ENCODE measurements around the gene ATP5MK.

The ATP5MK gene

GRCh38 chr10:103367782-103368518 lies 28.3 kb downstream of the ATP5MK start, which contains the start of gene TAF5:
TSS of gene TAF5 (plus strand) at chr10:103367976. CDS start at chr10:103367990, 14 bp downstream.
- peak; percentile 65; the same call in 1 of the 2 replicates for TF ChIP-seq CREB1 (IDR thresholded peaks at IDR 0.05; ENCODE audit: low read depth)
- TF ChIP-seq MAX (IDR thresholded peaks at IDR 0.05): peak; percentile 96
- peak; percentile 60 for TF ChIP-seq REST (IDR thresholded peaks at IDR 0.05; ENCODE audit: low read depth)
- TF ChIP-seq FOXM1 (IDR thresholded peaks at IDR 0.05; ENCODE audit: borderline replicate concordance, low read depth): peak; percentile 94
- TF ChIP-seq ZBTB7A (IDR thresholded peaks at IDR 0.05; ENCODE audit: low read depth): no peak; the same call in 1 of the 2 replicates
- TF ChIP-seq TAF1 (IDR thresholded peaks at IDR 0.05; ENCODE audit: low read depth): peak; percentile 100
- TF ChIP-seq TEAD4 (IDR thresholded peaks at IDR 0.05): peak; percentile 75
- TF ChIP-seq YY1 (IDR thresholded peaks at IDR 0.05; ENCODE audit: low read depth): peak; percentile 100
- TF ChIP-seq EGR1 (IDR thresholded peaks at IDR 0.05): peak; percentile 59
- TF ChIP-seq CEBPB (IDR thresholded peaks at IDR 0.05): peak; percentile 64
- TF ChIP-seq EP300 (IDR thresholded peaks at IDR 0.05; ENCODE audit: borderline replicate concordance): peak; percentile 44; the same call in 1 of the 2 replicates
- TF ChIP-seq USF1 (IDR thresholded peaks at IDR 0.05): peak; percentile 80
- peak; percentile 68 for TF ChIP-seq TCF12 (IDR thresholded peaks at IDR 0.05; ENCODE audit: low read depth)
- TF ChIP-seq NFIC (IDR thresholded peaks at IDR 0.05): peak; percentile 53
- no peak for TF ChIP-seq RAD21 (IDR thresholded peaks at IDR 0.05; ENCODE audit: low read depth)

GRCh38 chr10:103367379-103367781 lies 28.9 kb downstream of the ATP5MK start:
- TF ChIP-seq REST (IDR thresholded peaks at IDR 0.05; ENCODE audit: low read depth) (no peak), EGR1 (IDR thresholded peaks at IDR 0.05) (no peak), TCF12 (IDR thresholded peaks at IDR 0.05; ENCODE audit: low read depth) (no peak), USF1 (IDR thresholded peaks at IDR 0.05) (no peak), CEBPB (IDR thresholded peaks at IDR 0.05) (no peak), TAF1 (IDR thresholded peaks at IDR 0.05; ENCODE audit: low read depth) (no peak), MAX (IDR thresholded peaks at IDR 0.05) (no peak), RAD21 (IDR thresholded peaks at IDR 0.05; ENCODE audit: low read depth) (no peak), FOXM1 (IDR thresholded peaks at IDR 0.05; ENCODE audit: borderline replicate concordance, low read depth) (no peak), NFIC (IDR thresholded peaks at IDR 0.05) (no peak), TEAD4 (IDR thresholded peaks at IDR 0.05) (no peak), EP300 (IDR thresholded peaks at IDR 0.05; ENCODE audit: borderline replicate concordance) (no peak), ZBTB7A (IDR thresholded peaks at IDR 0.05; ENCODE audit: low read depth) (no peak), YY1 (IDR thresholded peaks at IDR 0.05; ENCODE audit: low read depth) (no peak), CREB1 (IDR thresholded peaks at IDR 0.05; ENCODE audit: low read depth) (no peak)

GRCh38 chr10:103355906-103356599 lies 40.2 kb downstream of the ATP5MK start:
- TF ChIP-seq EGR1 (IDR thresholded peaks at IDR 0.05): no peak

GRCh38 chr10:103353281-103353680 lies 43.0 kb downstream of the ATP5MK start:
- no peak for TF ChIP-seq NFIC (IDR thresholded peaks at IDR 0.05)
- TF ChIP-seq TEAD4 (IDR thresholded peaks at IDR 0.05): no peak
- no peak for TF ChIP-seq TCF12 (IDR thresholded peaks at IDR 0.05; ENCODE audit: low read depth)
- no peak for TF ChIP-seq CREB1 (IDR thresholded peaks at IDR 0.05; ENCODE audit: low read depth)
- no peak for TF ChIP-seq EGR1 (IDR thresholded peaks at IDR 0.05)
- no peak for TF ChIP-seq FOXM1 (IDR thresholded peaks at IDR 0.05; ENCODE audit: borderline replicate concordance, low read depth)
- no peak for TF ChIP-seq REST (IDR thresholded peaks at IDR 0.05; ENCODE audit: low read depth)
- no peak for TF ChIP-seq EP300 (IDR thresholded peaks at IDR 0.05; ENCODE audit: borderline replicate concordance)
- no peak for TF ChIP-seq TAF1 (IDR thresholded peaks at IDR 0.05; ENCODE audit: low read depth)
- no peak for TF ChIP-seq ZBTB7A (IDR thresholded peaks at IDR 0.05; ENCODE audit: low read depth)
- no peak for TF ChIP-seq CEBPB (IDR thresholded peaks at IDR 0.05)
- no peak for TF ChIP-seq MAX (IDR thresholded peaks at IDR 0.05)
- no peak for TF ChIP-seq RAD21 (IDR thresholded peaks at IDR 0.05; ENCODE audit: low read depth)
- TF ChIP-seq YY1 (IDR thresholded peaks at IDR 0.05; ENCODE audit: low read depth): no peak
